Bone marrow (tissue), 2 donors: ENCODE measurements around the gene TRPV2.
"Not testable (repeated sequence)": the region's sequence is repeated elsewhere in the genome, so short reads cannot be mapped to it uniquely, and the experiment has no call there.

Experiments
- DNase-seq, 2 donors: peaks; one replicate each; lab custom pipeline; 2025; lab: John Stamatoyannopoulos, UW

Gene TRPV2

GRCh38 chr17:16438173-16438556 is 22.8 kb downstream of the TRPV2 start:
- DNase-seq: no peak

DNA sequence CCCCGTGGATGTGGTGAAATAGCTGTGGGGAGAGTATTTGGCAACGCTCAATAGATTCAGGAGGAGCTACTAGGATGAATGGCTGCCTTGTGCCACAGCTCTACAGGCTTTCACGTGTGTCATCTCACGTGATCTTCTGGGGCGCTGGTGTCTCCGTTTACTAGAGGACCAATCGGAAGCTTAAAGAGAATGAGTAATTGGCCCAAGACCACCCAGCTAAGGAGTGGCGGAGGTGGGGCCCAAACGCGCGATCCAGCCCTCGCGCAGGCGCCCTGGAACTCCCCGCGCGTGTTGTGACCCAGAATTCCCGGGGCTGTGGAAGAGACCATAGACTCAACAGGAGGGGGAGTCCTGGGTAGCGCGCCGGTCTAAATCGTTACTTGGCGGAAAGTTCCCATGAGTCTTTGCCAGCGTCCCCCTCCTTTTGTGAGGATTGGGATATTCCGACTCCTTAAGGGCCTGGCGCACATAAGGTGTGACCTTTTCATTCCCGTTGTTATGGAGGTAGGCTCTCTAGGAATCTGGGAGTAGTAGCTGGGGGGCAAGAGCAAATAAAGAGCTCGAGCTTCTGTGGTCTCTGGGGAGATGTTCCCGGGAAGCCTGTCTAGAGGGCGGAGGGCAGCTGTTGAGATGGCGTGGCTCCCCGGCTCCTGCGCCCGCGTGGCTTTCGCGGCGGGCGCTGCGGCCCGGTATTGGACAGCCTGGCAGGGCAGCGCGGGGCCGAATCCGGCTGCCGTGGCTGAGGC is 23.4 kb downstream of the TRPV2 start:
- peak; percentile 72 to 99 for DNase-seq

- DNase-seq: no peak
Observed at GRCh38 chr17:16439303-16439791, 24.0 kb downstream of the TRPV2 start.

GRCh38 chr17:16439811-16440351 is 24.5 kb downstream of the TRPV2 start:
- no peak for DNase-seq

GRCh38 chr17:16440354-16440753 is 25.0 kb downstream of the TRPV2 start:
- DNase-seq: not testable (repeated sequence)

DNA sequence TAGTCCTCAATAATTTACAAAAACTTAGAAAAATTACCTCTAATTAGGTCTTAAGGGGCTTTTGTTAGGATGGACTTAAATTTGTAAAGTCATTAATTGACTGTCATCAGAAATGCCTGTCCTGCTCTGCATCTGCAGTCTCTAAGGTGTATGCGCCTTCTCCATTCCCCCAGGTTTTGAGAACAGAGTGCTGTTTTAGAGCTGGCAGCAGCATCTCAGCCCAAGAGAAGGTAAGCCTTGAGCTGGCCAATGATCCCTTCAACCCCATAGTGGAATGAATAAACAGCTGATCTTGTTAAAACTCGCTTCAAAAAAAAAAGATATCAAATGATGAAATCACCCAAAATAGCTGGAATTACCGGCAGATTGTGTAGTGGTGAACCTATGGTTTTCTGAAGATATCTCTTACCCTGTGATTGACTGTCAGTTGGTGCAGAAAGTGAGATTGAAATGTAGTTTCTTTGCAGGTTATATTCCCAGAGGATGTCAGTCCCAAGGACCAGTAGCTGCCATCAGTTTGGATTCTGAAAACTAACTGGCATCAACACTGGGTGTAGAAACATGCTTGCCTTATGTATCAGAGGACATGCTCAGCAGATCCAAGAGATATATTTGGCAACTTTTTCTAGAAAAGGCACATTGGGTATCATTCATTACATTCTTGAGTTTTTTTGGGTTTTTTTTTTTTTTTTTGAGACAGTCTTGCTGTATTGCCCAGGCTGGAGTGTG is 25.7 kb downstream of the TRPV2 start:
- DNase-seq: no peak

GRCh38 chr17:16442141-16442540 is 26.8 kb downstream of the TRPV2 start:
- DNase-seq: no peak

DNA sequence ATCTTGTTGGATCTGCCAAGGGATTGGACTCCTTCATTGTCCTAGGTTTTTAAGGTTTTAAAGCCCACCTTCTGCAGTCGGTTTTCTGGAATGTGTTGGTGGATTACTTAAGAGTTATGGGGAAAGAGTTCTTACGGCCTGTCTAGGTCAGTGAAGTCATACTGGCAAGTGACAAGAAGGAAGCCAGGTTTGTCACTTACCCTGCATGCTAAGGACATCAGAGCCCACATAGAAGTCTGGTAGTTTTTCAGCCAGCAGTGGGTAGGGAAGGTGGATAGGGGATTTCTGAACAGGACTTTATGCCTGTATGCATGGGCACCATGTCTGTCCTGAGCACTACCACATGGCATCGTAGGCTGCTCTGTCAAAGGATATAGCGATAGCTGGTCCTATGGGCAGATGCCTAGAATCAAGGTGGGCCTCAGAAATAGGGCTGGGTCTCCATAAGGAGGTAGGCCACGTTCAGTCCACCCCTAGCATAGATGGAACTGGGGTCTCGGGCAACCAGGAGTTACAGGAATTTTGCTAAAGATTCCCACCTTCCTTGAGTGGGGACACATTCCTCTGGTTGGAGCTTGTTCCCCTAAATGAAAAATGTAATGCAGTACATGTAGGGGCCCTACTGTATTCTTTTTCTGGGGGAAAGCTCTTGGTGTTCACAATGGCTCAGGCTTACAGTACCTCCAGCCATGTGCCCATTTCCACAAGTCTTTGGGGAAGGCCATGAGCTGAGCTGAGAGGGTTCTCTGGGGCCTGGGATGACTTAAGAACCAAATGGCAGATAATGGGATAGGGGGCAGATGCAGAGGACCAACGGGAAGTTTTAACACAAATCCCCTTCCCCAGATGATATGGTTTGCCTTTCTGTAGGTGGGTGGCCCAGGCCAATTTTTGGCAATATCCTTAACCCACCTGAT is 27.5 kb downstream of the TRPV2 start:
- DNase-seq: no peak

DNA sequence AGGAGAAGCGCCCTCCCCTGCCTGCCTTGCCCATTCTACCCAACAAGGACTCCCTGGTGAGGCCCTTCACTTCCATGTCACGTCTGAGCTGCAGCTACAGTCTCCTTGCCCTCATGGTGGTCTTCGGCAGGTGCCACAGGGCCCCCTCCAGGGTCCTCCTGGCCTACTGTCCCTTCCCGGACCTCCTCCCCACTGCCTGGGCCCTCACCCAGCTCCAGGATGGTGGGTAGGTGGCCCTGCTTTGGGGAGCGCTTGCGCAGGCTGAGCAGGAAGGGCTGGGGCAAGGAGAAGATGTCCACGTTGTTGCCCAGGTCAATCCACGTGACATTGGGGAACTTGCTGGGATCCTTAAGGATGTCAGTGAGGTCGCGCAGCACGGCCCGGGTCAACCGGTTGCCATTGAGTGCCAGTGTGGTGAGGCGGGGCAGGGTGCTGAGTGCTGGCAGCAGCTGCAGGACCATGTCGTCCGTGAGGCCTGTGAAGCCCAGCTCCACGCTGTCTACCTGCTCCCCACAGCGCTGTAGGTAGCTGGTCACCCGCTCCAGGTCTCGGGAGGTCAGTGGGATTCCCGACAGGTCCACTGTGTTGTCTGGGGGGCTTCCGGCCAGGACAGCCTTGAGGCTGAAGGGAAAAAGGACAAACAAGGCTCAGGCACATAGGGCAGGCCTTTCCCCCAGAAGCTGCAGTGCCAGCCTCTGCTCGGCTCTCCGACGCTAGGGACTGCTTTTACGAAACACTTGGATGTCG is 28.3 kb downstream of the TRPV2 start:
- DNase-seq: no peak

- no peak for DNase-seq
Observed at GRCh38 chr17:16444258-16444886, 29.0 kb downstream of the TRPV2 start.

GRCh38 chr17:16446338-16446983 is 31.1 kb downstream of the TRPV2 start:
- DNase-seq: no peak

GRCh38 chr17:16447676-16448075 is 32.3 kb downstream of the TRPV2 start:
- DNase-seq: no peak

GRCh38 chr17:16448490-16448889 is 33.1 kb downstream of the TRPV2 start:
- DNase-seq: no peak

DNA sequence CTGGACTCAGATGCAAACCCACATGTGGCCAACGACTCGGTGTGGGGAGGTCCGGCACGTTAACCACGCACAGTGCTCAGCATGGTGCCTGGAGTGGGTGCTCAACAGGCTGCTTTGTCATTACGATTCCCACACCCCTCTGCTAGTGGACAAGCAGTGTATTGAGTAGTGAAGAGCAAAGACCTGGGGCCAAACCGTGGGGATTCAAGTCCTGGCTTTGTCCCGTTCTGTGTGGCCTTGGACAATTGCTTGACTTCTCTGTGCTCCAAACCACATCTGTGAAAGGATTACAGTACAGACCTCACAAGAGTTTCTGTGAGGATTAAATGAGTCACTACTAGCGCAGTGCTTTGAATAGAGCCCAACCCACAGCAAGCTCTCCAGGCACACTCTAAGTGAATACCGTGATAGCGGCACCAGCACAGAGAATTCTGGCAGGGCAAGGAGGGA is 33.8 kb downstream of the TRPV2 start:
- DNase-seq: no peak

GRCh38 chr17:16450028-16450427 is 34.7 kb downstream of the TRPV2 start:
- no peak for DNase-seq

GRCh38 chr17:16452268-16452667 is 36.9 kb downstream of the TRPV2 start:
- not testable (repeated sequence) for DNase-seq

DNA sequence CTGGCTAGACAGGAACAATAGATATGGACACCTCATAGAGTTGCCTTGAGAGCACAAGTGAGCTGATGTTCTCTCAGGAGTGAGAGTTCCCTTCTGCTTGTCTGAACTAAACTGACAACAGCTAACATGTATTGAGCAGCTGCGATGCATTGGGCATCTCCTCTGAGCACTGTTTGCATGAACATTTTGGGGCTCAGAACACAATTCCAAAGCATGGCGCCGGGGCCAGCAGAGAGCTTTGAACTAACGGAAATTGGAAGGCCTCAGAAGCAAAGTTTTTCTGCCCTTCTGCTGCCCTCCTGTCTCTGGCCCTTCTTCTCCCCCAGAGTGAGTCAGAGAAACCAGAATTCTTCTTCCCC is 38.1 kb downstream of the TRPV2 start:
- no peak for DNase-seq

GRCh38 chr17:16455997-16456741 is 40.8 kb downstream of the TRPV2 start:
- DNase-seq: no peak

- no peak for DNase-seq
Observed at GRCh38 chr17:16456742-16457316, 41.5 kb downstream of the TRPV2 start.
